Measurements from ENCODE around the gene NPHS1.

DNA sequence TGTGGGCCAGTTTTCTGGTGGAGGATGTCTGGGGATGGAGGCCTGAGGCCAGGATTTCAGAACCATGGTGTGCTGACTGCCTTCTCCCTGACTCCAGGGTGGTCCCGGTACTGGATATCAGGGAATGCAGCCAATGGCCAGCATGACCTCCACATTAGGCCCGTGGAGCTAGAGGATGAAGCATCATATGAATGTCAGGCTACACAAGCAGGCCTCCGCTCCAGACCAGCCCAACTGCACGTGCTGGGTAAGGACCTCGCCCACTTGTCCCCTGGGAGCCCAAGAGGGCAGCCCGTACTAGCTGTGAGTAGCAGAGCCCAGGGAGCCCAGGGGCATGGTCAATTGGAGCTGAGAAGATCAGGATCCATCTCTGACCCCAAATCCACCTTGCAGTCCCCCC, 6.0 kb upstream of the NPHS1 start:
- TF ChIP-seq, protein P1, sequence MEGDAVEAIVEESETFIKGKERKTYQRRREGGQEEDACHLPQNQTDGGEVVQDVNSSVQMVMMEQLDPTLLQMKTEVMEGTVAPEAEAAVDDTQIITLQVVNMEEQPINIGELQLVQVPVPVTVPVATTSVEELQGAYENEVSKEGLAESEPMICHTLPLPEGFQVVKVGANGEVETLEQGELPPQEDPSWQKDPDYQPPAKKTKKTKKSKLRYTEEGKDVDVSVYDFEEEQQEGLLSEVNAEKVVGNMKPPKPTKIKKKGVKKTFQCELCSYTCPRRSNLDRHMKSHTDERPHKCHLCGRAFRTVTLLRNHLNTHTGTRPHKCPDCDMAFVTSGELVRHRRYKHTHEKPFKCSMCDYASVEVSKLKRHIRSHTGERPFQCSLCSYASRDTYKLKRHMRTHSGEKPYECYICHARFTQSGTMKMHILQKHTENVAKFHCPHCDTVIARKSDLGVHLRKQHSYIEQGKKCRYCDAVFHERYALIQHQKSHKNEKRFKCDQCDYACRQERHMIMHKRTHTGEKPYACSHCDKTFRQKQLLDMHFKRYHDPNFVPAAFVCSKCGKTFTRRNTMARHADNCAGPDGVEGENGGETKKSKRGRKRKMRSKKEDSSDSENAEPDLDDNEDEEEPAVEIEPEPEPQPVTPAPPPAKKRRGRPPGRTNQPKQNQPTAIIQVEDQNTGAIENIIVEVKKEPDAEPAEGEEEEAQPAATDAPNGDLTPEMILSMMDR (conservative IDR thresholded peaks at IDR 0.05; ENCODE audit: low read length): no peak
- TF ChIP-seq EZH2phosphoT487 (IDR thresholded peaks at IDR 0.05; ENCODE audit: borderline replicate concordance): no peak

All from Loucy (cell line).